GM12878 (cell line): ENCODE data around the gene ENTPD3. TPM values are rescaled to one million over a fixed set of nuclear protein-coding genes. Genes with fewer than 3 reads are reported as not detected.
A peak's percentile ranks its signal among the peaks of the same experiment; 100 is the strongest.

Source experiments
- BRCA1 ChIP-seq: IDR thresholded peaks from 2 replicates; pipeline ENCODE4 v1.6.1; 2011; ENCODE audit warnings: low read depth, low read length, improper control_type of control experiment
- CHD4 ChIP-seq: fragments of 200-600 bp; sonication (generic); IDR thresholded peaks from 2 replicates; pipeline ENCODE4 v1.6.1; 2016; ENCODE audit warnings: mild to moderate bottlenecking
- ESRRA ChIP-seq: IDR thresholded peaks from 2 replicates; pipeline ENCODE4 v1.6.1; 2012; ENCODE audit warnings: mild to moderate bottlenecking, low read length, improper control_type of control experiment
- EZH2 ChIP-seq: IDR thresholded peaks from 2 replicates; pipeline ENCODE4 v1.6.1; 2012; ENCODE audit warnings: low read depth, mild to moderate bottlenecking, control low read depth, inconsistent platforms, low read length, borderline replicate concordance; ENCODE audit not compliant: control insufficient read depth
- KLF5 ChIP-seq: fragments of 450-650 bp; IDR thresholded peaks from 2 replicates; pipeline ENCODE4 v1.6.1; 2014; ENCODE audit warnings: mild to moderate bottlenecking; ENCODE audit not compliant: partially characterized antibody
- MYB ChIP-seq: fragments of 150-350 bp; IDR thresholded peaks from 2 replicates; pipeline ENCODE4 v1.6.1; 2014; ENCODE audit warnings: mild to moderate bottlenecking, low read depth, low read length, borderline replicate concordance
- MYC ChIP-seq: IDR thresholded peaks from 2 replicates; pipeline ENCODE4 v1.6.1; 2011; ENCODE audit warnings: mild to moderate bottlenecking, low read length, moderate library complexity, inconsistent platforms; ENCODE audit not compliant: insufficient read depth, insufficient replicate concordance, insufficient read length, severe bottlenecking
- NFYB ChIP-seq: IDR thresholded peaks from 2 replicates; pipeline ENCODE4 v1.6.1; 2011; ENCODE audit warnings: low read depth, mild to moderate bottlenecking, low read length, improper control_type of control experiment, moderate library complexity; ENCODE audit not compliant: insufficient read depth
- NRF1 ChIP-seq: conservative IDR thresholded peaks from 2 replicates; pipeline ENCODE4 v1.6.1; 2011; ENCODE audit warnings: mild to moderate bottlenecking, low read depth, low read length, improper control_type of control experiment
- PML ChIP-seq: IDR thresholded peaks from 2 replicates; pipeline ENCODE4 v1.6.1; 2012; ENCODE audit warnings: low read length, inconsistent platforms
- POU2F2 ChIP-seq: IDR thresholded peaks from 3 replicates; pipeline ENCODE4 v1.6.1; 2011; ENCODE audit warnings: low read depth, mild to moderate bottlenecking, low read length, borderline replicate concordance
- RAD21 ChIP-seq: IDR thresholded peaks from 2 replicates; pipeline ENCODE4 v1.6.1; 2011; ENCODE audit warnings: mild to moderate bottlenecking, low read depth, low read length, moderate library complexity; ENCODE audit not compliant: insufficient read depth
- SREBF1 ChIP-seq: IDR thresholded peaks from 2 replicates; pipeline ENCODE4 v1.6.1; 2012; ENCODE audit warnings: mild to moderate bottlenecking, low read length
- SUPT20H ChIP-seq: IDR thresholded peaks from 2 replicates; pipeline ENCODE4 v1.6.1; 2011; ENCODE audit warnings: low read depth, mild to moderate bottlenecking, low read length, moderate library complexity, borderline replicate concordance; ENCODE audit not compliant: control insufficient read depth
- ZNF217 ChIP-seq: fragments of 450-650 bp; IDR thresholded peaks from 2 replicates; pipeline ENCODE4 v1.6.1; 2017; ENCODE audit warnings: antibody characterized with exemption, mild to moderate bottlenecking
- polyA plus RNA-seq, 11 experiments: library from polyadenylated mRNA; depleted of rRNA in 4 of 11; unstranded in 6 of 11; stranded (reverse) in 5 of 11; fragments of >200 nt; fragmentation: Nextera tagmentation in 4 of 11; fragmentation: Illumina TruSeq in 1 of 11; extraction: Ambion mirVana in 4 of 11; extraction: Trizol in 1 of 11; gene quantifications; 1 replicate in 1 of 11; 2 replicates in 10 of 11; pipeline versions ENCODE4 v1.2.1 to v1.2.3, GENCODE V29; 2011 to 2016; ENCODE audit warnings: inconsistent platforms in 2 of 11, missing spikeins in 2 of 11, low read depth in 1 of 11
- total RNA-seq, 4 experiments: library from RNA; depleted of rRNA in 3 of 4; stranded (reverse); fragments of >200 nt in 3 of 4; fragmentation: Illumina TruSeq in 1 of 4; extraction: Trizol in 1 of 4; gene quantifications; 2 replicates each; pipeline versions ENCODE4 v1.2.1 to v1.2.3, GENCODE V29; 2013 to 2021
- TF ChIP-seq, protein P1 (sequence below): fragments of 450-650 bp; IDR thresholded peaks from 2 replicates; pipeline ENCODE4 v1.6.1; 2014; ENCODE audit warnings: mild to moderate bottlenecking
- TF ChIP-seq, protein P2 (sequence below): fragments of 450-650 bp; formaldehyde crosslinking; IDR thresholded peaks from 2 replicates; pipeline ENCODE4 v1.5.0; 2022; ENCODE audit warnings: mild to moderate bottlenecking, missing genetic modification characterization
- TF ChIP-seq, protein P3 (sequence below): IDR thresholded peaks from 2 replicates; pipeline ENCODE4 v1.6.1; 2011; ENCODE audit warnings: low read depth, mild to moderate bottlenecking, low read length, moderate library complexity, borderline replicate concordance; ENCODE audit errors: extremely low read depth
- TF ChIP-seq, protein P4 (sequence below), 3 experiments: IDR thresholded peaks in 2 of 3; conservative IDR thresholded peaks in 1 of 3; 2 replicates each; pipeline ENCODE4 v1.5.1; 2011; ENCODE audit warnings: low read depth in 3 of 3, low read length in 3 of 3, mild to moderate bottlenecking in 3 of 3, control low read depth in 2 of 3, moderate library complexity in 2 of 3, inconsistent platforms in 1 of 3, mixed read lengths in 1 of 3; ENCODE audit not compliant: control insufficient read depth in 2 of 3, insufficient read depth in 1 of 3; ENCODE audit errors: extremely low read depth in 1 of 3
- TF ChIP-seq, protein P5 (sequence below): IDR thresholded peaks from 2 replicates; pipeline ENCODE4 v1.6.1; 2012; ENCODE audit warnings: low read length, inconsistent platforms

ENTPD3 gene
- total and polyA plus RNA-seq, 10 of the 15 experiments (the other 5 are each of a cell fraction or from before 2014, with no cell fraction given), result 0.03 TPM; not detected in 9

DNA sequence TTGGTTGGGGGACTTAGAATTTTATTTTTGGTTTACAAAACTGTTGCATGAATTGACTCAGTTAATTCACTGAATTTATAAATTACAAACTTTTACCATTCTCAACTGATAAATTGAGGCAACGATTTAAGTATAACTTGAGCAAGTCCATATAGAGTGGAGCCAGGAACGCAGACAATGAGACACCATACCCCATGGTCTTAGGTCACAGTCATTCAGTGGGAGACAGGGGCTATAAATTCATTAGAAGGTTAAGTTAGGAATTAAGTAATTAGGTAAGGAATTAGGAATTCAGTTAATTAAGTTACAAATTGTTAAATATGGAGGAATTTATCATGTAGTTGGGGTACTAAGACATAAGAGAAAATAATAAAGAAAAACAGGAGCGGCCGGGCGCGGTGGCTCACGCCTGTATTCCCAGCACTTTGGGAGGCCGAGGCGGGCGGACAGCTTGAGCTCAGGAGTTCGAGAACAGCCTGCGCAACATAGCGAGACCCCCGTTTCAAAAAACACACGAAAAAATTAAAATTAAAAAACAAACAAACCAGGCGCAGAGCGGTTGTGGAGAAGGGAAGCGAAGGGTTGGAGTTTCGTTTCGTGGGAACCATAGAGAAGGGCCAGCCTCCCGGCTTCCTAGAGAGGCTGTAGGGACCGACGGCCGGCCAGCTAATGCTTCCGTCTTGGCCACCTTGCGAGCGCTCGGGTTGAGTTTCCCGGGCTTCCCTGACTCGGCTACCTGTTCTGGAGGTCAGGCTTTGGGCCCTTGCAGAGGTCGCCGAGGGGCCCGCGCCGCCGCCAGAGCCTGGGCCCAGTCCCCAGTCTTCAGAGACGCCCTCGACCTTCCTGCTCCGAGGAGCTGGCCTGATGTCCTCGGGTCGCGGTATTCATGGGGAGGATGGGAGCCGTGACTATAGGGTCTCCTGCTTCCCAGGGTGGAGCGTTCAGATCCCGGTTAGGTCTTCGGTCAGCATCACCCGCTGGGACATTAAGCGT, 89.8 kb downstream of the ENTPD3 start, which contains the start of gene ZNF619 (continued):
- TF ChIP-seq NFYB (no peak), RAD21 (no peak), SUPT20H (no peak), EZH2 (no peak), ZNF217 (no peak), MYB (no peak), KLF5 (no peak), PML (no peak), CHD4 (no peak), BRCA1 (no peak), POU2F2 (peak; percentile 48; the same call in 1 of the 3 replicates), MYC (no peak), ESRRA (no peak), SREBF1 (no peak), NRF1 (no peak)
- TF ChIP-seq, protein P1, sequence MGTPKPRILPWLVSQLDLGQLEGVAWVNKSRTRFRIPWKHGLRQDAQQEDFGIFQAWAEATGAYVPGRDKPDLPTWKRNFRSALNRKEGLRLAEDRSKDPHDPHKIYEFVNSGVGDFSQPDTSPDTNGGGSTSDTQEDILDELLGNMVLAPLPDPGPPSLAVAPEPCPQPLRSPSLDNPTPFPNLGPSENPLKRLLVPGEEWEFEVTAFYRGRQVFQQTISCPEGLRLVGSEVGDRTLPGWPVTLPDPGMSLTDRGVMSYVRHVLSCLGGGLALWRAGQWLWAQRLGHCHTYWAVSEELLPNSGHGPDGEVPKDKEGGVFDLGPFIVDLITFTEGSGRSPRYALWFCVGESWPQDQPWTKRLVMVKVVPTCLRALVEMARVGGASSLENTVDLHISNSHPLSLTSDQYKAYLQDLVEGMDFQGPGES, result no peak
- TF ChIP-seq, protein P2, sequence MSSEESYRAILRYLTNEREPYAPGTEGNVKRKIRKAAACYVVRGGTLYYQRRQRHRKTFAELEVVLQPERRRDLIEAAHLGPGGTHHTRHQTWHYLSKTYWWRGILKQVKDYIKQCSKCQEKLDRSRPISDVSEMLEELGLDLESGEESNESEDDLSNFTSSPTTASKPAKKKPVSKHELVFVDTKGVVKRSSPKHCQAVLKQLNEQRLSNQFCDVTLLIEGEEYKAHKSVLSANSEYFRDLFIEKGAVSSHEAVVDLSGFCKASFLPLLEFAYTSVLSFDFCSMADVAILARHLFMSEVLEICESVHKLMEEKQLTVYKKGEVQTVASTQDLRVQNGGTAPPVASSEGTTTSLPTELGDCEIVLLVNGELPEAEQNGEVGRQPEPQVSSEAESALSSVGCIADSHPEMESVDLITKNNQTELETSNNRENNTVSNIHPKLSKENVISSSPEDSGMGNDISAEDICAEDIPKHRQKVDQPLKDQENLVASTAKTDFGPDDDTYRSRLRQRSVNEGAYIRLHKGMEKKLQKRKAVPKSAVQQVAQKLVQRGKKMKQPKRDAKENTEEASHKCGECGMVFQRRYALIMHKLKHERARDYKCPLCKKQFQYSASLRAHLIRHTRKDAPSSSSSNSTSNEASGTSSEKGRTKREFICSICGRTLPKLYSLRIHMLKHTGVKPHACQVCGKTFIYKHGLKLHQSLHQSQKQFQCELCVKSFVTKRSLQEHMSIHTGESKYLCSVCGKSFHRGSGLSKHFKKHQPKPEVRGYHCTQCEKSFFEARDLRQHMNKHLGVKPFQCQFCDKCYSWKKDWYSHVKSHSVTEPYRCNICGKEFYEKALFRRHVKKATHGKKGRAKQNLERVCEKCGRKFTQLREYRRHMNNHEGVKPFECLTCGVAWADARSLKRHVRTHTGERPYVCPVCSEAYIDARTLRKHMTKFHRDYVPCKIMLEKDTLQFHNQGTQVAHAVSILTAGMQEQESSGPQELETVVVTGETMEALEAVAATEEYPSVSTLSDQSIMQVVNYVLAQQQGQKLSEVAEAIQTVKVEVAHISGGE, result no peak
- TF ChIP-seq, protein P3, sequence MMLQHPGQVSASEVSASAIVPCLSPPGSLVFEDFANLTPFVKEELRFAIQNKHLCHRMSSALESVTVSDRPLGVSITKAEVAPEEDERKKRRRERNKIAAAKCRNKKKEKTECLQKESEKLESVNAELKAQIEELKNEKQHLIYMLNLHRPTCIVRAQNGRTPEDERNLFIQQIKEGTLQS, result no peak
- TF ChIP-seq, protein P4, sequence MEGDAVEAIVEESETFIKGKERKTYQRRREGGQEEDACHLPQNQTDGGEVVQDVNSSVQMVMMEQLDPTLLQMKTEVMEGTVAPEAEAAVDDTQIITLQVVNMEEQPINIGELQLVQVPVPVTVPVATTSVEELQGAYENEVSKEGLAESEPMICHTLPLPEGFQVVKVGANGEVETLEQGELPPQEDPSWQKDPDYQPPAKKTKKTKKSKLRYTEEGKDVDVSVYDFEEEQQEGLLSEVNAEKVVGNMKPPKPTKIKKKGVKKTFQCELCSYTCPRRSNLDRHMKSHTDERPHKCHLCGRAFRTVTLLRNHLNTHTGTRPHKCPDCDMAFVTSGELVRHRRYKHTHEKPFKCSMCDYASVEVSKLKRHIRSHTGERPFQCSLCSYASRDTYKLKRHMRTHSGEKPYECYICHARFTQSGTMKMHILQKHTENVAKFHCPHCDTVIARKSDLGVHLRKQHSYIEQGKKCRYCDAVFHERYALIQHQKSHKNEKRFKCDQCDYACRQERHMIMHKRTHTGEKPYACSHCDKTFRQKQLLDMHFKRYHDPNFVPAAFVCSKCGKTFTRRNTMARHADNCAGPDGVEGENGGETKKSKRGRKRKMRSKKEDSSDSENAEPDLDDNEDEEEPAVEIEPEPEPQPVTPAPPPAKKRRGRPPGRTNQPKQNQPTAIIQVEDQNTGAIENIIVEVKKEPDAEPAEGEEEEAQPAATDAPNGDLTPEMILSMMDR (IDR thresholded peaks at IDR 0.05 in 2 of 3, conservative IDR thresholded peaks at IDR 0.05 in 1 of 3; ENCODE audit: control insufficient read depth in 2 of 3, extremely low read depth in 1 of 3, insufficient read depth in 1 of 3, low read depth in 3 of 3, low read length in 3 of 3), result no peak
- TF ChIP-seq, protein P5, sequence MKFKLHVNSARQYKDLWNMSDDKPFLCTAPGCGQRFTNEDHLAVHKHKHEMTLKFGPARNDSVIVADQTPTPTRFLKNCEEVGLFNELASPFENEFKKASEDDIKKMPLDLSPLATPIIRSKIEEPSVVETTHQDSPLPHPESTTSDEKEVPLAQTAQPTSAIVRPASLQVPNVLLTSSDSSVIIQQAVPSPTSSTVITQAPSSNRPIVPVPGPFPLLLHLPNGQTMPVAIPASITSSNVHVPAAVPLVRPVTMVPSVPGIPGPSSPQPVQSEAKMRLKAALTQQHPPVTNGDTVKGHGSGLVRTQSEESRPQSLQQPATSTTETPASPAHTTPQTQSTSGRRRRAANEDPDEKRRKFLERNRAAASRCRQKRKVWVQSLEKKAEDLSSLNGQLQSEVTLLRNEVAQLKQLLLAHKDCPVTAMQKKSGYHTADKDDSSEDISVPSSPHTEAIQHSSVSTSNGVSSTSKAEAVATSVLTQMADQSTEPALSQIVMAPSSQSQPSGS, result no peak
